Loucy (cell line): ENCODE data around the gene PRR23E.

Experiments
- CTCF ChIP-seq: fragments of 200-600 bp; sonication (generic); conservative IDR thresholded peaks from 2 replicates; pipeline ENCODE4 v1.5.1; 2014; ENCODE audit warnings: mild to moderate bottlenecking, antibody characterized with exemption, low read length
- EZH2phosphoT487 ChIP-seq: fragments of 200-600 bp; IDR thresholded peaks from 2 replicates; pipeline ENCODE4 v1.6.1; 2018; ENCODE audit warnings: antibody characterized with exemption, mild to moderate bottlenecking, moderate library complexity, borderline replicate concordance

GRCh38 chr3:127206611-127207516, 13.9 kb downstream of the PRR23E start:
- TF ChIP-seq CTCF (no peak), EZH2phosphoT487 (no peak)
